Smooth muscle cell of the coronary artery (primary cell): ENCODE results near the gene LIF. TPM values are rescaled to one million over a fixed set of nuclear protein-coding genes. Genes with fewer than 3 reads are reported as not detected.

Experiments used
- total RNA-seq: library from RNA; depleted of rRNA; stranded (reverse); fragments of >200 nt; gene quantifications from 2 replicates; pipeline ENCODE4 v1.2.3, GENCODE V29; 2014; ENCODE audit warnings: low replicate concordance

LIF gene
- total RNA-seq: 4.6 and 13.3 TPM in 2 replicates

DNA sequence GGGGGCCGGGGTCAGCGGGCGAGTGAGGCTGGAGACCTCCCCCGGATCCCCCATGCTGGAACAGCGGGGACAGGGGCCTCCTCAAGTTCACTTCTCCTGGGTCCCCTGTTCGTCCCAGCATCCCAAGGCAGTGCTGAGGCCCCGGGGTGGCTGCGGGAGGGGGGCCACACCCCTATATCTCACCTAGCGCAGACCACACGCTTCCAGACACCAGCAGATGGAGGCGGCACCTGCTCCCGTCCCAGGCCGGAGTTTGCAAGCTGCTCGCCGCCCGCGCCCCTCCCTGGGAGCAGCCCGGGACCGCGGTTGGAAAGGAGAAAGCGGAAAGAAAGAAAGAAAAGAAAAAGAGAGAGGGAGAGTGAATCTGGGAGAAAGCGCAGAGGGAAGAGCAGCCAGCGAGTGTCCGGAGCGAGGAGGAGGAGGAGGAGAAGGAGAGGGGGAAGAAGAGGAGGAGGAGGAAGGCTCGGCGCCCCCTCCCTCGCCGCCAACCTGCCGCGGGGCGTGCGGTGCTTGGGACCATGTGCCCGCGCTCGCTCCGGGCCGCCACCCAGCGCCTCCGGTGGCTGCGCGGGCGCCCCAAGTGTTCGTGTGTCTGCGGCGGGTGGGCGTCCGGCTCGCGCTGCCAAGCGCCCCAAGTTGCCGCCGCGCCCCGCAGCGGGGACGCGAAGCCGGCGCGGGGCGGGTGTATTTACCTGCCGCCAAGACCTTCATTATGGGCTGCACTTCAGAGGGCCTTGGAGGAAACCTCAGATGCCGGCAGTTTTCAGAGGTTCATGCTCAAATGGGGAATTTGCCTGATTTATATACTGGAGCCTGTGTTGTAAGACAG, at the start of gene LIF:
LIF (minus strand) TSS at position 775 of the 829 bp plus-strand sequence; CDS start at position 711, 64 bp downstream.

DNA sequence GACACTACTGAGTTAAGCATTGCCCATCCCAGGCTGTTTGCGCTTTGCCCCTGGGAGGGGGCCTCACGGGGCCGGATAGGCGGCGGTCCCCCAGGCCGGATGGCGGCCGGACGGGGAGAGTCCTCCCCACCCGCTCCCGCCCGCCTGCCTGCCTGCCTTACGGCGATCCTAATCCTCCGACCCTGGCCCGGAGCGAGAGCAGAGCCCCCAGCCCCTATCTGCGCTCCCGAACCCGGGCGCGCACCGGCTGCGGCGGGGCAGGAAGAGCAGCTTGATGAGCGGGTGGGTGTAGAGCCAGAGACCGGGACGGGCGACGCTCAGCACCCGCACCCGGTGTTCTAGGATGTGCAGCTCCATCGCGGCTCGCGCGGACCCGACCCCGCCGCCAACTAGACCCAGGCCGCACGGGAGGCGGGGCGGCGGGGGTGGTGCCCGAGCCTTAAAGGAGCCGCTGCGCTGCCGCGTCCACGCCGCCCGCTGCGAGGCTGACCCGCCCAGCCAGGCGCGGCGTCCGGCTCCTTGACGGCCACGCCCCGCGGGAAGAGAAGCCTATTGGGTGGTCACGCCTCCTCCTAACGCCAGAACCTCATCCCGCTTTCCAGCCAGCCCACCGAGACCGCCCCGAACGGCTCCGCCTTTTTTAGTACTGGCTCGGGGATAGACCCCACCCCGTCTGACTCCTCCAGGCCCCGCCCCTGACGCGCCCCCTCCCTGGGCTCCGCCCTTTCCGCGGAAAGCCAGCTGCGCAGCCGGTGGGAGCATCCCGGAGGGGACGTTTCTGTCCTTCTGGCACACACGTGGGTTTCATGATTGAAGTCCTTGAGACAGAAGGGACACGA, 42.8 kb upstream of the LIF start, which contains the start of gene CASTOR1:
CASTOR1 (minus strand) TSS at position 365 of the 839 bp plus-strand sequence; CDS start at position 357, 8 bp downstream.

DNA sequence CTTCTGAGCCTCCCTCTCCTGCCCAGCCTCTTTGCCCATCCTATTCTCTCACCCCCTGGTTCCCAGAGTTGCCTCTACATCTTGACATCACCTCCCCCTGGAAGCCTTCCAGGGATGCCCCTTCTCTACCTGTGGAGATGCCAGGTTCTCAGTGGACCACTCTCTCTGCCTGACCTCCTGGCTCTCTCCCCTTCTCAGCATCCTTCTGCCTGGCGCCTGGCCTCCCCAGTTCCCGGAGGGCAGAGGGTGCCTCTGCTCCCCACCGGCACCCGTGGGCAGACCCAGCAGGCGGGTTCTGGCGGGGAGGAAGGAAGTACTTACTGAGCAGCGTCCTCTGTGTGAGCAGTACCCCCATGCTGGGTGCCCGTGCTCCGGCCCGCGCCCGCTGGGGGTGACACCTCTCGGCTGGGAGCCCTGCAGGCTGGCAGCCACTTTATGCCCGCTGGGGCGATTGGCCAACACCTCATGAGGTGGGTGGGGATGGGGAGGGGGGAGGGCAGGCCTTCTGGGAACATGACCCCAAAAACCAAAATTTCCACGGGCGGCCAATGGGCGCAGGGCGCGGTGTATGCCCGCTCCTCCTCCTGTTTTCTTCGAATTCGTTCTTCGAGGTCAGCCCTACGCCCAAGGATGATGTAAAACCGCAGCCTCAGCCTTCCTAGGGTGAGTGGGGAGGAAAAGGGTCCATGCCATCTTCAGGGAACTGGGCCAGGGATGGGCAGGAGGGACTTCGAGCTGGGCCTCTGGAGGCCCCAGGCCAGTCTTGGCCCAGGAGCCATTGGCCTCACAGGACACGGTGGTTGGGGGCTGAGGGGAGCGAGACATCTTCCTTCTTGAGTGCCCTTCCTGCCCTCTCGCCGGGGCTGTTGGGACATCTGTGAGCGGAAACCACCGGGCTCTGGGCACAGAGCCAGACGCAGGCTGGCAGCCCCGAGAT, 20.2 kb upstream of the LIF start, which contains the start of gene OSM:
OSM (minus strand) TSS at position 407 of the 937 bp plus-strand sequence; CDS start at position 355, 52 bp downstream.

Other genes starting within 250 kb of the LIF start
- gene HORMAD2, start 166.3 kb downstream of the LIF start, total RNA-seq: not detected in 2 replicates
- gene OSM, start 20.1 kb upstream of the LIF start, total RNA-seq: not detected in 2 replicates
- gene CASTOR1, start 42.7 kb upstream of the LIF start, total RNA-seq: 7.1 and 12.8 TPM in 2 replicates
- gene TBC1D10A, start 80.2 kb upstream of the LIF start, total RNA-seq: 6.9 and 11.8 TPM in 2 replicates
- 17.4 and 20.6 TPM in 2 replicates for gene SF3A1, start 110.1 kb upstream of the LIF start, total RNA-seq
- gene CCDC157, start 110.2 kb upstream of the LIF start, total RNA-seq: 0.59 and 1.6 TPM in 2 replicates
- gene RNF215, start 140.7 kb upstream of the LIF start, total RNA-seq: 18.3 and 27.5 TPM in 2 replicates
- gene SEC14L2, start 150.3 kb upstream of the LIF start, total RNA-seq: 3.9 and 33.7 TPM in 2 replicates
- gene MTFP1, start 179.0 kb upstream of the LIF start, total RNA-seq: 3.2 and 11.4 TPM in 2 replicates
- not detected in 2 replicates for gene SEC14L3, start 225.3 kb upstream of the LIF start, total RNA-seq